ENCODE data around the gene WIPI1.
"Not testable (repeated sequence)": the region's sequence is repeated elsewhere in the genome, so short reads cannot be mapped to it uniquely, and the experiment has no call there.

GRCh38 chr17:68403837-68404236 is 53.5 kb downstream of the WIPI1 start:
- not testable (repeated sequence) for TF ChIP-seq CTCF (IDR thresholded peaks at IDR 0.05); POLR2AphosphoS5 (IDR thresholded peaks at IDR 0.05); EP300 (IDR thresholded peaks at IDR 0.05; ENCODE audit: low read depth); POLR2A (IDR thresholded peaks at IDR 0.05)
